C4-2B (cell line): ENCODE measurements around the gene CCIN.
A peak's percentile ranks its signal among the peaks of the same experiment; 100 is the strongest.
"Not testable (repeated sequence)": the region's sequence is repeated elsewhere in the genome, so short reads cannot be mapped to it uniquely, and the experiment has no call there.

Source experiments
- H3K27ac ChIP-seq: fragments of 450-650 bp; 2 replicates; pipeline ENCODE4 v1.5.1; 2017
- ZFX ChIP-seq: fragments of 450-650 bp; IDR thresholded peaks from 2 replicates; pipeline ENCODE4 v1.6.1; 2017
- TF ChIP-seq, protein P1 (sequence below): fragments of 450-650 bp; conservative IDR thresholded peaks from 2 replicates; pipeline ENCODE4 v1.5.1; 2017; ENCODE audit warnings: mild to moderate bottlenecking

CCIN gene

GRCh38 chr9:36166168-36166927 lies 2.8 kb upstream of the CCIN start:
- no peak overlapping the region for H3K27ac ChIP-seq
- TF ChIP-seq, protein P1, sequence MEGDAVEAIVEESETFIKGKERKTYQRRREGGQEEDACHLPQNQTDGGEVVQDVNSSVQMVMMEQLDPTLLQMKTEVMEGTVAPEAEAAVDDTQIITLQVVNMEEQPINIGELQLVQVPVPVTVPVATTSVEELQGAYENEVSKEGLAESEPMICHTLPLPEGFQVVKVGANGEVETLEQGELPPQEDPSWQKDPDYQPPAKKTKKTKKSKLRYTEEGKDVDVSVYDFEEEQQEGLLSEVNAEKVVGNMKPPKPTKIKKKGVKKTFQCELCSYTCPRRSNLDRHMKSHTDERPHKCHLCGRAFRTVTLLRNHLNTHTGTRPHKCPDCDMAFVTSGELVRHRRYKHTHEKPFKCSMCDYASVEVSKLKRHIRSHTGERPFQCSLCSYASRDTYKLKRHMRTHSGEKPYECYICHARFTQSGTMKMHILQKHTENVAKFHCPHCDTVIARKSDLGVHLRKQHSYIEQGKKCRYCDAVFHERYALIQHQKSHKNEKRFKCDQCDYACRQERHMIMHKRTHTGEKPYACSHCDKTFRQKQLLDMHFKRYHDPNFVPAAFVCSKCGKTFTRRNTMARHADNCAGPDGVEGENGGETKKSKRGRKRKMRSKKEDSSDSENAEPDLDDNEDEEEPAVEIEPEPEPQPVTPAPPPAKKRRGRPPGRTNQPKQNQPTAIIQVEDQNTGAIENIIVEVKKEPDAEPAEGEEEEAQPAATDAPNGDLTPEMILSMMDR, result peak; percentile 99
- no peak for TF ChIP-seq ZFX

DNA sequence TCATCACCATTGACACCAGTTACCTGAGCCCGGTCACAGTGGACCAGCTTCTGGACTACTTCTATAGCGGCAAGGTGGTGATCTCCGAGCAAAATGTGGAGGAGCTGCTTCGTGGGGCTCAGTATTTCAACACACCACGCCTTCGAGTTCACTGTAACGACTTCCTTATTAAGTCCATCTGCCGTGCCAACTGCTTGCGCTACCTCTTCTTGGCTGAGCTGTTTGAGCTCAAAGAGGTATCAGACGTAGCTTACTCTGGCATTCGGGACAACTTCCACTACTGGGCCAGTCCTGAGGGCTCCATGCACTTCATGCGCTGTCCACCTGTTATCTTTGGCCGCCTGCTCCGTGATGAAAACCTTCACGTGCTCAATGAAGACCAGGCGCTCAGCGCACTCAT lies 520 bp downstream of the CCIN start:
- H3K27ac ChIP-seq, result no peak overlapping the region
- TF ChIP-seq, protein P1, result no peak
- no peak for TF ChIP-seq ZFX

- H3K27ac ChIP-seq, result no peak overlapping the region
- no peak for TF ChIP-seq ZFX
- TF ChIP-seq, protein P1, result no peak
Measured at GRCh38 chr9:36170531-36170930, 1.3 kb downstream of the CCIN start.

- H3K27ac ChIP-seq, result no peak overlapping the region
- TF ChIP-seq ZFX, result no peak
- TF ChIP-seq, protein P1, result no peak
Measured at GRCh38 chr9:36173861-36174260, 4.7 kb downstream of the CCIN start.

- no peak overlapping the region for H3K27ac ChIP-seq
- TF ChIP-seq, protein P1, result no peak
- TF ChIP-seq ZFX, result no peak
Measured at GRCh38 chr9:36174271-36174670, 5.1 kb downstream of the CCIN start.

GRCh38 chr9:36174731-36175130 lies 5.5 kb downstream of the CCIN start:
- H3K27ac ChIP-seq, result no peak overlapping the region
- no peak for TF ChIP-seq ZFX
- TF ChIP-seq, protein P1, result no peak

- not testable (repeated sequence) for H3K27ac ChIP-seq
Measured at GRCh38 chr9:36175209-36175608, 6.0 kb downstream of the CCIN start.

DNA sequence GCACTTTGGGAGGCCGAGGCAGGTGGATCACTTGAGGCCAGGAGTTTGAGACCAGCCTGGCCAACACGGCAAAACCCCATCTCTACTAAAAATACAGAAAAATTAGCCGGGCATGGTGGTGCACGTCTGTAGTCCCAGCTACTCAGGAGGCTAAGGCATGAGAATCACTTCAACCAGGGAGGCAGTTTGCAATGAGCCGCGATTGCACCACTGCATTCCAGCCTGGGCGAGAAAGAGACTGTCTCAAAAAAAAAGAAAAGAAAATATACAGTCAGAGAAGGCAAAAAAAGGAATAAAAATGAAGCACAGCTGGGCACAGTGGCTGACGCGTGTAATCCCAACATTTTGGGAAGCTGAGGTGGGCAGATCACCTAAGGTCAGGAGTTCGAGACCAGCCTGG lies 7.3 kb downstream of the CCIN start:
- H3K27ac ChIP-seq, result not testable (repeated sequence)
